Measurements from ENCODE around the gene MYO3B.

The MYO3B gene

DNA sequence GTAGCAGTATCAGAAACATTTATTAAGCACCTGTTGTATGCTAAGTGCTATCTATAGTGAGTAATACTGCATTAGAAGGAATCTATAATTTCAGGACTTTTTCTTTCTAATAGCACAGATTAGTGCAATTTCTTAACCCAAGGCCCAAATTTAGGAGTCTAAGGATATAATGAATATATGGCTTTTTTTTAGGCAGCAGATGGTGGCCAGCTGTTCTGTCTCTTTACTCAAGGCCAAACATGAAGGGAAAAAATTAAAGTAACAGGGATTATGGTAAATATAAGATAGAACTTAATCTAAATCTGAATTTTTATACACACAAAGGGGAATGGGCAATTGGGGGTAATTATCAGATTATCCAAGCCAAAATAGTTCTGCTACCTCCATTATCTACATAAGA, 306.6 kb downstream of the MYO3B start:
- no peak for DNase-seq (ENCODE audit: extremely low read depth, insufficient read length)
- TF ChIP-seq, protein P1, sequence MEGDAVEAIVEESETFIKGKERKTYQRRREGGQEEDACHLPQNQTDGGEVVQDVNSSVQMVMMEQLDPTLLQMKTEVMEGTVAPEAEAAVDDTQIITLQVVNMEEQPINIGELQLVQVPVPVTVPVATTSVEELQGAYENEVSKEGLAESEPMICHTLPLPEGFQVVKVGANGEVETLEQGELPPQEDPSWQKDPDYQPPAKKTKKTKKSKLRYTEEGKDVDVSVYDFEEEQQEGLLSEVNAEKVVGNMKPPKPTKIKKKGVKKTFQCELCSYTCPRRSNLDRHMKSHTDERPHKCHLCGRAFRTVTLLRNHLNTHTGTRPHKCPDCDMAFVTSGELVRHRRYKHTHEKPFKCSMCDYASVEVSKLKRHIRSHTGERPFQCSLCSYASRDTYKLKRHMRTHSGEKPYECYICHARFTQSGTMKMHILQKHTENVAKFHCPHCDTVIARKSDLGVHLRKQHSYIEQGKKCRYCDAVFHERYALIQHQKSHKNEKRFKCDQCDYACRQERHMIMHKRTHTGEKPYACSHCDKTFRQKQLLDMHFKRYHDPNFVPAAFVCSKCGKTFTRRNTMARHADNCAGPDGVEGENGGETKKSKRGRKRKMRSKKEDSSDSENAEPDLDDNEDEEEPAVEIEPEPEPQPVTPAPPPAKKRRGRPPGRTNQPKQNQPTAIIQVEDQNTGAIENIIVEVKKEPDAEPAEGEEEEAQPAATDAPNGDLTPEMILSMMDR (IDR thresholded peaks at IDR 0.05; ENCODE audit: insufficient read depth, low read length, poor library complexity, severe bottlenecking): no peak
- Histone ChIP-seq H3K27me3 (replicated peaks; ENCODE audit: control insufficient read depth, insufficient read depth, low read length) (no peaks in the 10 kb centered on the region), H3K4me3 (replicated peaks; ENCODE audit: low read depth, low read length) (no peak overlapping the region), H3K36me3 (ENCODE audit: control insufficient read depth, insufficient read depth, low read length) (no peaks in the 10 kb centered on the region)

DNA sequence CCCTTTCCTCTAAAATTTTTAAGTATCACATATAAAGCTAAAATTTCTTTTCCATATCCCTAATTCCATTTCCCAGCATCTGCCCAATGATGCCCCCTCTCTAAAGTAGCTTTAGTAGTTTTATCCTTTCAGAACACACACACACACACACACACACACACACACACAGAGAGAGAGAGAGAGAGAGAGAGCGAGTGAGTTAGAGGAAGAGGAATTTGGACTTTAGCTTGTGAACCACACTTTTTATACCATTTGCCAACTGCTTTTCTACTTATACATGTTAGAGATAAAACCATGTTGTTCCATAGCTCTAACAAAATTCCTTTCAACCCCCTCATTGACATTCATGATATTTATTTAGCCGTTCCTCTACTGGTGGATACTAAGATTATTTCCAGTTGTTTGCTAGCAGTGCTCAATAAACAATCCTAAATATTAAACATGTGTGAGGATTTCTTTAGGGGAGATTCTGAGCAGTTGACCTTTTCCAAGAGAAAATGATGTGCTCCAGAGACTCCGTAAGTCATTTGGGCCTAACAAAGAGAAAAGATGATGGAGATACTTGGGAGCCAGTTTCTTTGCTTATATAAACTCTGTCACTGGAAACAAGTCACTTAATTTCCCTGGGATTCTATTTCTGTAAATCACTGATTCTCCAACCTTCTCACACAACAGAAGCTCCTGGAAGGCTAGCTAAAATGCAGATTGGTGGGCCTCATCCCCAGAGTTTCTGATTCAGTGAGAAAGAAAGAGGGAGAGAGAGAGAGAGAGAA, 307.5 kb downstream of the MYO3B start:
- TF ChIP-seq, protein P1 (IDR thresholded peaks at IDR 0.05; ENCODE audit: insufficient read depth, low read length, poor library complexity, severe bottlenecking): no peak
- Histone ChIP-seq H3K4me3 (replicated peaks; ENCODE audit: low read depth, low read length) (no peak overlapping the region), H3K27me3 (replicated peaks; ENCODE audit: control insufficient read depth, insufficient read depth, low read length) (no peaks in the 10 kb centered on the region), H3K36me3 (ENCODE audit: control insufficient read depth, insufficient read depth, low read length) (no peaks in the 10 kb centered on the region)
- DNase-seq (ENCODE audit: extremely low read depth, insufficient read length): no peak

DNA sequence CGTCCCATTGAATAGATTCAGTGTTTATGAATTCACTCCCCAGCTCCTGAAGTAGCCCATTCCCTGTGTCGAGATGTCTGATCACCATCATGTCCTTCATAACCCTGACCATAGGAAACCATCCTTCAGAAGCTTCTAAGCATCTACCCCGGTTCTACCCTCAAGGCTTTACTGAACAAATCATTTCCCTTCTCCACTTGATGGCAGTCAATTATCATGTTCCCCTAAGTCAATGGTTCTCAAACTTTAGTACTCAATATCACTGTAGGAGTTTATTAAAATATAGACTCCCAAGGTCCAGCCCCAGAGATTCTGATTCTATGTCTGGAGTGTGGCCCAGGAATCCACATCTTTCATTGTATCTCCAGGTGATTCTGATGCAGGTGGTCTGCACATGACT, 308.8 kb downstream of the MYO3B start:
- no peak overlapping the region for H3K4me3 ChIP-seq (replicated peaks; ENCODE audit: low read depth, low read length)
- H3K36me3 ChIP-seq (ENCODE audit: control insufficient read depth, insufficient read depth, low read length): no peaks in the 10 kb centered on the region
- DNase-seq (ENCODE audit: extremely low read depth, insufficient read length): no peak
- H3K27me3 ChIP-seq (replicated peaks; ENCODE audit: control insufficient read depth, insufficient read depth, low read length): no peaks in the 10 kb centered on the region
- TF ChIP-seq, protein P1 (IDR thresholded peaks at IDR 0.05; ENCODE audit: insufficient read depth, low read length, poor library complexity, severe bottlenecking): no peak

DNA sequence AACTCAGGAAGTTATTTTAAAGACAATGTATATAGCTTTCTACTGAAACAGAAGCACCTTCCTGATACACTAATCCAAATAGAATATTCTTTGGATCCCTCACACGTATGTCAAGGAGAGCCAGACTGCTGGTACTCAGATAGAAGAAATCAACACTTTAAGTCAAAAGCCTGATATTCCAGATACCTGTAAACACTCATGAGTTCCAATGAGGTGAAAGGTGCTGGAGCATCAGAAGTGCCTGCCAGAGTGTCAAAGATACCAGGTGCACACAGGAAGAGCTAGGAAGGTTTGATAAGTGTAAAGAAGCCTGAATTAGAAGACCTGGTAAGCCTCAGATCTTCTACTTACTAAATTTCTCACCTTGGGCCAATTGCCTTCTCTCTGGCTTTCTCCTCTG, 310.9 kb downstream of the MYO3B start:
- no peak overlapping the region for H3K4me3 ChIP-seq (replicated peaks; ENCODE audit: low read depth, low read length)
- H3K36me3 ChIP-seq (ENCODE audit: control insufficient read depth, insufficient read depth, low read length): no peaks in the 10 kb centered on the region
- no peak for DNase-seq (ENCODE audit: extremely low read depth, insufficient read length)
- H3K27me3 ChIP-seq (replicated peaks; ENCODE audit: control insufficient read depth, insufficient read depth, low read length): no peaks in the 10 kb centered on the region
- TF ChIP-seq, protein P1 (IDR thresholded peaks at IDR 0.05; ENCODE audit: insufficient read depth, low read length, poor library complexity, severe bottlenecking): no peak

DNA sequence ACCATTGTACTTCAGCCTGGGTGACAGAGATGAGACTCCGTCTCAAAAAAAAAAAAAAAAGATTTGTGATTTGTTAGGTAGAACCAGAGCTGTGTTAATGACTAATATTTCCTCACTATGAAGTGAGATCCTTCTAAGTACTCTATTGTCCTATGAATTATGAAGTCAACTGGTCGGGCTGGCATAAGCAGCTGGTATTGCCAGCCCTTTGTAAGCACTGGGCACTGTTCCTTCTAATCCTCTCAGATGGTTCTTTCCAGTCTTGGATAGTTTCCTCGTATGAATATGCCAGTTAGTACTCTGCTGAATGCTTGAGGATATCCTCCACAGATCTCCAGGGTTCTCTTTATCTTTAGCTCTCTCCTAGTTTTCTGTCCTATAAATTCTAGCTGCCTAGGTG, 314.1 kb downstream of the MYO3B start:
- Histone ChIP-seq H3K4me3 (replicated peaks; ENCODE audit: low read depth, low read length) (no peak overlapping the region), H3K27me3 (replicated peaks; ENCODE audit: control insufficient read depth, insufficient read depth, low read length) (no peaks in the 10 kb centered on the region), H3K36me3 (ENCODE audit: control insufficient read depth, insufficient read depth, low read length) (no peaks in the 10 kb centered on the region)
- no peak for DNase-seq (ENCODE audit: extremely low read depth, insufficient read length)
- TF ChIP-seq, protein P1 (IDR thresholded peaks at IDR 0.05; ENCODE audit: insufficient read depth, low read length, poor library complexity, severe bottlenecking): no peak
